Measurements from ENCODE around the gene EYA3.

EYA3 gene

GRCh38 chr1:28070725-28071593 lies 17.5 kb downstream of the EYA3 start:
- H3K27me3 Mint-ChIP-seq = no peaks in the 10 kb centered on the region
- no peak overlapping the region for H3K27ac Mint-ChIP-seq
- no peak for DNase-seq (ENCODE audit: low spot score in 2 of 2)

GRCh38 chr1:28067523-28068090 lies 20.8 kb downstream of the EYA3 start:
- peaks cover 6% of the 10 kb centered on the region for H3K36me3 Mint-ChIP-seq
- no peaks in the 10 kb centered on the region for H3K9me3 Mint-ChIP-seq
- DNase-seq (ENCODE audit: low spot score in 2 of 2) (no peak), ATAC-seq (ENCODE audit: low read depth) (no peak)
- no peaks in the 10 kb centered on the region for H3K27me3 Mint-ChIP-seq
- no peak overlapping the region for H3K4me3 Mint-ChIP-seq
- no peak overlapping the region for H3K27ac Mint-ChIP-seq
- H3K4me1 Mint-ChIP-seq = peaks cover 16% of the 10 kb centered on the region

More at GRCh38 chr1:28070725-28071593, 17.5 kb downstream of the EYA3 start:
- Mint-ChIP-seq H3K4me1 (peaks cover 26% of the 10 kb centered on the region), H3K4me3 (no peak overlapping the region), H3K9me3 (no peaks in the 10 kb centered on the region), H3K36me3 (peaks cover 4% of the 10 kb centered on the region)
- ATAC-seq (ENCODE audit: low read depth) = no peak

DNA sequence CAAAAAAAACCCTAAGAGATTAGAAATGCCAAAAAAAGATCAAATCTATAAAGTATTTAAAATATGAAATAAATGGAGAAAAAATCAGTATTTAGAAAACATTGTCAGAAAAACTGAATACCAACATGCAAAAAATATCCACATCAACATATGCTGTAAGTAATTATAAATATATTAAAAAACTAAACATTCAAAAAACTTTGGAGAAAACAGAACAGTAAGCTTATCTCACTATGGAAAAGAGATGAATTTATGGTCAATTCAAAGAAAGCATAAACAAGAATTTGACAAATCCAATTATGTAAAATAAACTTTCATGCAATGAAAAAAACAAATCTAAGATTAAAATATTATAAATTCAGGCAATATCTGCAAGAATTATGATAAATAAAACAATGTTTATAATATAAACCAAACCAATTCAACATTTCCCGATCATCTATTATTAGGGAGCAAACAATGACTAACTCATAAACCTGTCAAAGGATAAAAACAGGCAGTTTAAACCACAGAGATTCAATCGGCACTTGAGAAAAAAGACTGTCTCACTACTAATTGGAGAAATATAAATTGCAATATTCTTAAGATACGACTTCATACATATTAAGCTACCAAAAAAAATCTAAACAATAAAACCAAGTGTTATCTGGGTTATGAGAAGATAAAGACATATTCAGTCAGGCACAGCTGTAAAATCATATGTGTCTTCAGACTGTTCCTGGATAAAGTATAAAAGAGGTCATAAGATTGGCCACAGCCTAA lies 21.8 kb downstream of the EYA3 start:
- ATAC-seq (ENCODE audit: low read depth) = no peak
- no peaks in the 10 kb centered on the region for H3K27me3 Mint-ChIP-seq
- peaks cover 10% of the 10 kb centered on the region for H3K4me1 Mint-ChIP-seq
- peak overlapping the region; percentile 79 for H3K27ac Mint-ChIP-seq
- H3K36me3 Mint-ChIP-seq = peaks cover 6% of the 10 kb centered on the region
- no peak overlapping the region for H3K4me3 Mint-ChIP-seq
- H3K9me3 Mint-ChIP-seq = no peaks in the 10 kb centered on the region
- DNase-seq (ENCODE audit: low spot score in 2 of 2) = no peak

DNA sequence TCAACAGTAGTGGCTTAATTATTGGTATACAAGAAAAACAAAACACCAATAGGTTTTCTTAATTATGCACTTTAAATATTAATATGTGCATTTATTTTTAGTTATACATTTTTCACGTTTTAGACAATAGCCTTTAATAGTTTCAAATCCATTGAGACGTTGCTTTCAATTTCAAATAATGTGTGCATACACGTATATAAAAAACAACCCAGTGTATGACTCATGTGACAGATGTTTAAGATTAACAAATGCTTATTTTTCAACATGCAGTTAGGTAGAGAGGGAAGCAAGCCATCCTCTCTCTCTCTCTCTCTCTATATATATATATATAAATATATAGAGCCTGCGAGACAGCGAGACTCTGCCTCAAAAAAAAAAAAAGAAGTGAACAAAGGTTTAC lies 24.3 kb downstream of the EYA3 start:
- DNase-seq (ENCODE audit: low spot score in 2 of 2) (no peak), ATAC-seq (ENCODE audit: low read depth) (no peak)
- H3K4me1 Mint-ChIP-seq = peaks cover 13% of the 10 kb centered on the region
- peaks cover 3% of the 10 kb centered on the region for H3K36me3 Mint-ChIP-seq
- H3K4me3 Mint-ChIP-seq = no peak overlapping the region
- H3K27me3 Mint-ChIP-seq = no peaks in the 10 kb centered on the region
- no peaks in the 10 kb centered on the region for H3K9me3 Mint-ChIP-seq
- H3K27ac Mint-ChIP-seq = no peak overlapping the region

DNA sequence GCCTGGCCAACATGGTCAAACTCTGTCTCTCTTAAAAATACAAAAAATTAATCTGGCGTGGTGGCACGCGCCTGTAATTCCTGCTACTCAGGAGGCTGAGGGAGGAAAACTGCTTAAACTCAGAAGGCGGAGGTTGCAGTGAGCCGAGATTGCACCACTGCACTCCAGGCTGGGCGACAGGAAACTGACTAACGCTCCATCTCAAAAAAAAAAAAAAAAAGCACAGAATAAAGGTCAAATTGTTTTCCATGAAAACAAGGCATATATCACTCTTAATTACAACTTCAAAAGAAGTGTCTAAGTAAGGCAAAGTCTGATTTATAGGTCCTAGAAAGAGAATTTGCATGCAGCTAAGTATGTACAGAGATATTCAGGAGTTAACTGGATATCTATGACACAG lies 25.6 kb downstream of the EYA3 start:
- DNase-seq (ENCODE audit: low spot score in 2 of 2) (no peak), ATAC-seq (ENCODE audit: low read depth) (no peak)
- peaks cover 15% of the 10 kb centered on the region for H3K4me1 Mint-ChIP-seq
- no peak overlapping the region for H3K27ac Mint-ChIP-seq
- H3K9me3 Mint-ChIP-seq = no peaks in the 10 kb centered on the region
- no peaks in the 10 kb centered on the region for H3K27me3 Mint-ChIP-seq
- no peak overlapping the region for H3K4me3 Mint-ChIP-seq
- peaks cover 3% of the 10 kb centered on the region for H3K36me3 Mint-ChIP-seq

GRCh38 chr1:28058971-28059878 lies 29.2 kb downstream of the EYA3 start:
- Mint-ChIP-seq H3K4me3 (no peak overlapping the region), H3K27ac (peak overlapping the region; percentile 77), H3K36me3 (no peaks in the 10 kb centered on the region), H3K27me3 (no peaks in the 10 kb centered on the region), H3K9me3 (no peaks in the 10 kb centered on the region), H3K4me1 (peaks cover 13% of the 10 kb centered on the region)
- ATAC-seq (ENCODE audit: low read depth) (no peak), DNase-seq (ENCODE audit: low spot score in 2 of 2) (no peak)

DNA sequence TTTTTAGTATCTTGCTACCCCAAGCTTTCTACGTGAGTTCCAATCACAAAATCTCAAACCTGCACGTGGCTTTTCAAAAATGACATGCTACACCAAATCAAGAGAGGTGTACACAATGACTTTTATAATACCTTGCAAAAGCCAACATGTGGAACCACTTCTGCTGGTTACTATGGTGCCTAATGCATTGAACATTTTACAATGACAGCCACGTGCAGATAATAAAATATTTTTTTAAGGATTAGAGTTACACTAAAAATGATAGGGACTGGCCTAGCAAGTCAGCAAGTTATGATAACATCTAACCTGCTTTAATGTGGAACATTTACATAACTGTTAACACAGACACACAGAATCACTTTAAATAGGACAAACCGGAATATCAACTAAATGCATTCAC lies 30.2 kb downstream of the EYA3 start:
- Mint-ChIP-seq H3K27ac (peak overlapping the region; percentile 50), H3K9me3 (no peaks in the 10 kb centered on the region), H3K36me3 (no peaks in the 10 kb centered on the region), H3K4me3 (no peak overlapping the region), H3K27me3 (no peaks in the 10 kb centered on the region), H3K4me1 (peaks cover 13% of the 10 kb centered on the region)
- no peak for DNase-seq (ENCODE audit: low spot score in 2 of 2)
- no peak for ATAC-seq (ENCODE audit: low read depth)

GRCh38 chr1:28056129-28056925 lies 32.1 kb downstream of the EYA3 start:
- Mint-ChIP-seq H3K27me3 (no peaks in the 10 kb centered on the region), H3K36me3 (no peaks in the 10 kb centered on the region), H3K9me3 (no peaks in the 10 kb centered on the region), H3K4me1 (peaks cover 13% of the 10 kb centered on the region), H3K27ac (peak overlapping the region; percentile 84), H3K4me3 (no peak overlapping the region)
- ATAC-seq (ENCODE audit: low read depth) (peak; percentile 98), DNase-seq (ENCODE audit: low spot score in 2 of 2) (peak; percentile 21 to 30)

- no peak for ATAC-seq (ENCODE audit: low read depth)
- no peak overlapping the region for H3K27ac Mint-ChIP-seq
- H3K4me3 Mint-ChIP-seq = no peak overlapping the region
- H3K36me3 Mint-ChIP-seq = peaks cover 10% of the 10 kb centered on the region
- DNase-seq (ENCODE audit: low spot score in 2 of 2) = no peak
- no peaks in the 10 kb centered on the region for H3K27me3 Mint-ChIP-seq
- H3K4me1 Mint-ChIP-seq = peaks cover 2% of the 10 kb centered on the region
- no peaks in the 10 kb centered on the region for H3K9me3 Mint-ChIP-seq
These were observed 37.6 kb downstream of the EYA3 start for GRCh38 chr1:28050776-28051175.

GRCh38 chr1:28046716-28047115 lies 41.7 kb downstream of the EYA3 start:
- no peak for DNase-seq (ENCODE audit: low spot score in 2 of 2)
- Mint-ChIP-seq H3K4me3 (no peak overlapping the region), H3K9me3 (no peaks in the 10 kb centered on the region), H3K36me3 (peaks cover 16% of the 10 kb centered on the region), H3K27me3 (no peaks in the 10 kb centered on the region), H3K27ac (no peak overlapping the region), H3K4me1 (peaks cover 3% of the 10 kb centered on the region)
- ATAC-seq (ENCODE audit: low read depth) = no peak

- no peak overlapping the region for H3K4me3 Mint-ChIP-seq
- H3K4me1 Mint-ChIP-seq = peaks cover 3% of the 10 kb centered on the region
- ATAC-seq (ENCODE audit: low read depth) (no peak), DNase-seq (ENCODE audit: low spot score in 2 of 2) (no peak)
- no peak overlapping the region for H3K27ac Mint-ChIP-seq
- H3K27me3 Mint-ChIP-seq = no peaks in the 10 kb centered on the region
- H3K36me3 Mint-ChIP-seq = peaks cover 16% of the 10 kb centered on the region
- H3K9me3 Mint-ChIP-seq = no peaks in the 10 kb centered on the region
These were observed 42.6 kb downstream of the EYA3 start for GRCh38 chr1:28045777-28046176.

DNA sequence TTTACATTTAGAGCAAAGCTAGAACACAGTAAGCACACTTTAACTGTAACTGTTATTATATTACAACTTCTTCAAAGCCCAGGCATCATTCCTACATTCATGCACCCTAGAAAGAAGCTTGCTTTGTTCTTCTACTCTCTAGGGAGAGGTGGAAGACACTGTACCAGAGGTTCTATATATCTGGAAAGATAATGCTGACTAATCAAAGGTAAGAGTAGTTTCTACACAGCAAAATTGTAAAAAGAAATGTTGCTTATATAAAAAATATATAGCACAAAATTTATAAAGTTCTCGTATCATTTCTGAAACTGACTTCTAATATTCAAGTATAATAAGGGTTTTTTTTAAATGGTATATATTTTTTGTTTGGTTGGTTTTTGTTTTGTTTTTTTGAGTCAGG lies 44.0 kb downstream of the EYA3 start:
- H3K4me3 Mint-ChIP-seq = no peak overlapping the region
- H3K36me3 Mint-ChIP-seq = peaks cover 23% of the 10 kb centered on the region
- H3K27me3 Mint-ChIP-seq = no peaks in the 10 kb centered on the region
- peaks cover 3% of the 10 kb centered on the region for H3K4me1 Mint-ChIP-seq
- DNase-seq (ENCODE audit: low spot score in 2 of 2) (no peak), ATAC-seq (ENCODE audit: low read depth) (no peak)
- H3K9me3 Mint-ChIP-seq = no peaks in the 10 kb centered on the region
- no peak overlapping the region for H3K27ac Mint-ChIP-seq

GRCh38 chr1:28039341-28039740 lies 49.1 kb downstream of the EYA3 start:
- H3K36me3 Mint-ChIP-seq = peaks cover 26% of the 10 kb centered on the region
- DNase-seq (ENCODE audit: low spot score in 2 of 2) = no peak
- H3K4me3 Mint-ChIP-seq = no peak overlapping the region
- peaks cover 2% of the 10 kb centered on the region for H3K4me1 Mint-ChIP-seq
- no peak for ATAC-seq (ENCODE audit: low read depth)
- H3K9me3 Mint-ChIP-seq = no peaks in the 10 kb centered on the region
- no peak overlapping the region for H3K27ac Mint-ChIP-seq
- H3K27me3 Mint-ChIP-seq = no peaks in the 10 kb centered on the region
